NCI-H748 (cell line): Measurements from ENCODE around the gene S100A6.

Source experiments
- DNase-seq: peaks from one replicate; lab custom pipeline; 2025; ENCODE audit not compliant: unreplicated experiment; lab: John Stamatoyannopoulos, UW

S100A6 gene

GRCh38 chr1:153546796-153547559 lies 11.2 kb upstream of the S100A6 start:
- no peak for DNase-seq

- no peak for DNase-seq
Measured at GRCh38 chr1:153546371-153546770, 10.6 kb upstream of the S100A6 start.

GRCh38 chr1:153545067-153546055 lies 9.6 kb upstream of the S100A6 start, which contains the start of gene S100A4:
S100A4 (minus strand) TSS chr1:153545806; CDS start chr1:153544794, 1,012 bp downstream.
- DNase-seq, result peak; percentile 94

GRCh38 chr1:153544453-153545066 lies 8.8 kb upstream of the S100A6 start:
- no peak for DNase-seq

GRCh38 chr1:153543736-153544135 lies 7.9 kb upstream of the S100A6 start:
- no peak for DNase-seq

- no peak for DNase-seq
Measured at GRCh38 chr1:153542956-153543711, 7.3 kb upstream of the S100A6 start.

GRCh38 chr1:153541641-153542590 lies 6.1 kb upstream of the S100A6 start:
- DNase-seq, result no peak

- DNase-seq, result no peak
Measured at GRCh38 chr1:153540394-153541361, 4.9 kb upstream of the S100A6 start, which contains the start of gene S100A5. S100A5 (minus strand) TSS chr1:153540934; CDS start chr1:153540191, 743 bp downstream.

- DNase-seq, result no peak
Measured at GRCh38 chr1:153539395-153540093, 3.8 kb upstream of the S100A6 start.

- DNase-seq, result peak; percentile 90
Measured at GRCh38 chr1:153538315-153538821, 2.6 kb upstream of the S100A6 start.

GRCh38 chr1:153537376-153537730 lies 1.6 kb upstream of the S100A6 start:
- DNase-seq, result no peak

- no peak for DNase-seq
Measured at GRCh38 chr1:153536671-153537375, 1.0 kb upstream of the S100A6 start.

GRCh38 chr1:153536012-153536670 lies 350 bp upstream of the S100A6 start:
- DNase-seq, result peak; percentile 85

GRCh38 chr1:153534925-153535241 lies 908 bp downstream of the S100A6 start:
- no peak for DNase-seq

- DNase-seq, result no peak
Measured at GRCh38 chr1:153534226-153534924, 1.4 kb downstream of the S100A6 start.

- peak; percentile 27 for DNase-seq
Measured at GRCh38 chr1:153533689-153534201, 2.0 kb downstream of the S100A6 start.
